Esophagus squamous epithelium (tissue), 4 donors: ENCODE data around the gene EPHX1.

Experiments
- POLR2A ChIP-seq, 4 donors: fragments of 450-650 bp; IDR thresholded peaks; one replicate each; pipeline ENCODE4 v1.6.1; 2017; ENCODE audit warnings: antibody characterized with exemption in 4 of 4, mild to moderate bottlenecking in 4 of 4, moderate library complexity in 3 of 4
- TF ChIP-seq, protein P1 (sequence below), 6 experiments: fragments of 450-650 bp in 4 of 6; fragments of 200-600 bp in 2 of 6; sonication (generic) in 2 of 6; IDR thresholded peaks; one replicate each; pipeline ENCODE4 v1.5.1; 2016 to 2019; ENCODE audit warnings: antibody characterized with exemption in 6 of 6, mild to moderate bottlenecking in 4 of 6, moderate library complexity in 4 of 6

DNA sequence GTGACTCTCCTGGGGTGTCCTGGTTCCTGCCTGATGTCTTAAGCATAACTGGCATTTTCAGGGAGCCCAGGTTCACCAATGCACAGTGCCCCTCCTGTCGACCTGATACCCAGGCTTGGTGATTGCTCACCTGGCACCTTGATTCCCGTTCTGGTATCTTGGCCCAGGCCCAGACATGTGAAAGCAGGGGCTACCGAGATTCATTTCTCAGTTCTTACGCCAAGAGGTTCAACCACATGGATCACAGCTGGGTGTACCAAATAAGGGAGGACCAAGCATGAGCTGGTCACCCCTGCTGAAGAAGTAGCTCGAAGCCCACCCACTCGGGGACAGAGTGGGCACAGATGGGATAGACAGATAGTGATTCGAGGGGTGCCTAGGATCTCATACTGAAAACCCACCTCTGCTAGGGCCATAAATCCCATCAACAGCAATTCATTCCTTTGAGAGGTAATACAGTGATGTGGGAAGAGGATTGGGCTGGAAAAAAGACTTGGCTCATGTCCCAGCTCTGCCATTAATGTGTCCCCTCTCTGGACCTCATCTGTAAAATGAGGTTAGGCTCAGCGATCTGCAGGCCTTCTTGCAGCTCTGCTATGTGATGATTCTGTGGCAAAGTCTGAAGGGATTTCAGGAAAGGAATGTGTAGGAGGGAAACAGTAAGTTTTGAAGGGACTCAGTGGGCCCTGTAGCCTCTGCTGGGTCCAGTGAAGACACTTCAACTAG is 2.7 kb downstream of the EPHX1 start:
- TF ChIP-seq, protein P1, sequence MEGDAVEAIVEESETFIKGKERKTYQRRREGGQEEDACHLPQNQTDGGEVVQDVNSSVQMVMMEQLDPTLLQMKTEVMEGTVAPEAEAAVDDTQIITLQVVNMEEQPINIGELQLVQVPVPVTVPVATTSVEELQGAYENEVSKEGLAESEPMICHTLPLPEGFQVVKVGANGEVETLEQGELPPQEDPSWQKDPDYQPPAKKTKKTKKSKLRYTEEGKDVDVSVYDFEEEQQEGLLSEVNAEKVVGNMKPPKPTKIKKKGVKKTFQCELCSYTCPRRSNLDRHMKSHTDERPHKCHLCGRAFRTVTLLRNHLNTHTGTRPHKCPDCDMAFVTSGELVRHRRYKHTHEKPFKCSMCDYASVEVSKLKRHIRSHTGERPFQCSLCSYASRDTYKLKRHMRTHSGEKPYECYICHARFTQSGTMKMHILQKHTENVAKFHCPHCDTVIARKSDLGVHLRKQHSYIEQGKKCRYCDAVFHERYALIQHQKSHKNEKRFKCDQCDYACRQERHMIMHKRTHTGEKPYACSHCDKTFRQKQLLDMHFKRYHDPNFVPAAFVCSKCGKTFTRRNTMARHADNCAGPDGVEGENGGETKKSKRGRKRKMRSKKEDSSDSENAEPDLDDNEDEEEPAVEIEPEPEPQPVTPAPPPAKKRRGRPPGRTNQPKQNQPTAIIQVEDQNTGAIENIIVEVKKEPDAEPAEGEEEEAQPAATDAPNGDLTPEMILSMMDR (IDR thresholded peaks at IDR 0.05), result no peak
- no peak for TF ChIP-seq POLR2A (IDR thresholded peaks at IDR 0.05)
